Esophagus squamous epithelium (tissue), 4 donors: ENCODE measurements around the gene THAP7.

Source experiments
- CTCF ChIP-seq, 6 experiments: fragments of 450-650 bp in 4 of 6; fragments of 200-600 bp in 2 of 6; sonication (generic) in 2 of 6; IDR thresholded peaks; one replicate each; pipeline ENCODE4 v1.5.1; 2016 to 2019; ENCODE audit warnings: antibody characterized with exemption in 6 of 6, mild to moderate bottlenecking in 4 of 6, moderate library complexity in 4 of 6
- POLR2A ChIP-seq, 4 donors: fragments of 450-650 bp; IDR thresholded peaks; one replicate each; pipeline ENCODE4 v1.6.1; 2017; ENCODE audit warnings: antibody characterized with exemption in 4 of 4, mild to moderate bottlenecking in 4 of 4, moderate library complexity in 3 of 4

DNA sequence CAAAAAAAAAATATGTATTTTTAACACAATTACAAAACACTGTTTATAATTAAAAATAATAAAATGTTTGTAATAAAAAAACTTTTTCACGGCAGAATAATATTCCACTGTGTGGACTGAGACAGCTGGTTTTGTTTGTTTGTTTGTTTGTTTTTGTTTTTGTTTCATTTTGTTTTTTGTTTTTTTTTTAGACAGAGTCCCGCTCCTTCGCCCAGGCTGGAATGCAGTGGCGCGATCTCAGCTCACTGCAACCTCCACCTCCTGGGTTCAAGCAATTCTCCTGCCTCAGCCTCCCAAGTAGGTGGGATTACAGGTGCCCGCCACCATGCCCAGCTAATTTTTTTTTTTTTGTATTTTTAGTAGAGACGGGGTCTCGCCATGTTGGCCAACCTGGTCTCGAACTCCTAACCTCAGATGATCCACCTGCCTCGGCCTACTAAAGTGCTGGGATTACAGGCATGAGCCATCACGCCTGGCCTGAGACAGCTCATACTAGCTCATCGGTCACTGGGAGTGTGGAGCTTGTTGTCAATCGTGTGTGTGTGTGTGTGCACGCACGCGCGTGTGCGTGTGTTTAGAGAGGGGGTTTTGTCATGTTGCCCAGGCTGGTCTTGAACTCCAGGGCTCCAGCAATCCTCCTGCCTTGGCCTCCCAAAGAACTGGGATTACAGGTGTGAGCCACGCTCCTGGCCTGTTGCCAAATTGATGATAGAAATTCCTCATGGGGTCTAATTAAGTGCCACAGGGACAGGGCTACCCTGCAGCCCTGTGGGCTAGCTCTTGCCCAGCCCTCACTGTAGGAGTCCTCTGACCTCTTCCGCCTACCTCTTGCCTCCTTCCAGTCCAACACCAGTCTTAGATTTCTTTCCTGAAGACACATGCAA is 42.1 kb downstream of the THAP7 start:
- TF ChIP-seq CTCF (IDR thresholded peaks at IDR 0.05) (no peak), POLR2A (IDR thresholded peaks at IDR 0.05) (no peak)
